GM19035 (cell line): Measurements from ENCODE around the gene MCC.

ENCODE experiments used
- ATAC-seq: cut with Tn5 transposase; IDR thresholded peaks from one replicate; pipeline ENCODE4 v1.9.1; 2021; ENCODE audit not compliant: unreplicated experiment

The MCC gene

GRCh38 chr5:113209498-113209897, 278.8 kb downstream of the MCC start:
- ATAC-seq = no peak

DNA sequence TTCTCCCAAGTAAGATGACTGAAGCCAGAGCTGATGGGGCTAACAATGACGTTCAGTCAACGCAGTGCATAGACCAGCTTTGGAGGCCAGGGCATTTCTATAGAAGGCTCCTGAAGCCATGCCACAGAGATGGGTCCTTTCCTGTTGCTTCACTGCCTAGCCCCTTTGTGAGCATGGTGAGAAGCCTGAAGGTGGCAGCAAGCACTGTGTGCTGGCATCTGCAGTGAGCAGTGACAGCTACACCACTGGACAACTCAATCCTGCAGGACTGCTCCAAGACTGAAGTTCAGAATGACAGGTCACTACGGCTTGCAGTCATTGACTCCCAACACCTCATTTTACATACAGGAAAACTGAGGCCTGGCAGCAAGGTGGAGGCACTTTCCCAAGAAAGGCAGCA, 282.4 kb downstream of the MCC start:
- ATAC-seq = no peak

GRCh38 chr5:113205323-113205722, 282.9 kb downstream of the MCC start:
- no peak for ATAC-seq

DNA sequence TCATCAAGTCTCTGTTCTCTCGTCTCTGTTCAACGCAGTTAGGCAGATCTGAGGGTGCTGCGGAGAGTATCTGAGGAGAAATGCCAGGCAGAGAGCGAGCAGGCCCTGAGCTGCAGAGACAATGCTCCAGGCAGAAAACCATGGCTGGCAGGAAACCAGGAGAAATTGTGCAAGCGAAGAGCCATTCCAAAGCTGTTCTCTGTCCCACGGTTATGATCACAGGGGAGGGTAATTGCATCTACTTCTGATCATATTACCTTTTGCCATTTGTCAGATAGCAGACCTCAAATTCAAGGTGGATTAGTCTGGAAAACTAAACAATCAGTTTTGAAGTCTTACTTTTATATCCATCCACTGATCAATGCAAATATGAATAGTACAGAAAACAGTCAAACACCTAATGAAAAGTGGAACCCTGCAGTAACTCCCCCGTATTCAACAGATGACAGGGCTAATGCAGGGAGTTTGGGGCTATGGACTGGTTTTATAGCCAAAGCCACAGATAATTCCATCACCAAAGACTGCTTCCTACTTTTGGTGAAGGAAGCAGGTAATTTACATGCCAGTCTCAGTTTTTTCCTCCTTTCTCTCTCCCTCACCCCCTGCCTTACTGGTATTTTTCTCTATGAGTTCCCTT, 283.6 kb downstream of the MCC start:
- no peak for ATAC-seq

DNA sequence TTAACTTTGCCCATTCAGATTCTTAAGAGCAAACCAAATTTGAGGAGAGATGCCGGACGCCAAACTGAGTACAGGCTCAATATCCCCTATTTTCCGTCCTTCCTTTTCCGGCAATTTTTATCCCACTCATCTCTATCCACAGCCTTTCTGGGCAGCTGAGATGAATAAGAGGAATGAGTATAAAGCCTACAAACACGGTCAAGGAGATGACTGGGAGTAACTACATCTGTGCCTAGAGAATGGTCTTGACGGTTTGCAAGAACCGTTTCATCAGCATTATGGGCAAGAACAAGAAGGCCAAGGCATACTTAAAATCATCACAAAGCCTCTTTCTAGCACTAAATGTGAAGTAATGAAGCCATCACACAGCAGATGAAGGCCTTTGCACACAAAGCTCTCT, 284.3 kb downstream of the MCC start:
- no peak for ATAC-seq

- ATAC-seq = no peak
These were observed 285.2 kb downstream of the MCC start for GRCh38 chr5:113202746-113203716.

GRCh38 chr5:113202287-113202686, 286.0 kb downstream of the MCC start:
- no peak for ATAC-seq

GRCh38 chr5:113201715-113202114, 286.5 kb downstream of the MCC start:
- no peak for ATAC-seq

DNA sequence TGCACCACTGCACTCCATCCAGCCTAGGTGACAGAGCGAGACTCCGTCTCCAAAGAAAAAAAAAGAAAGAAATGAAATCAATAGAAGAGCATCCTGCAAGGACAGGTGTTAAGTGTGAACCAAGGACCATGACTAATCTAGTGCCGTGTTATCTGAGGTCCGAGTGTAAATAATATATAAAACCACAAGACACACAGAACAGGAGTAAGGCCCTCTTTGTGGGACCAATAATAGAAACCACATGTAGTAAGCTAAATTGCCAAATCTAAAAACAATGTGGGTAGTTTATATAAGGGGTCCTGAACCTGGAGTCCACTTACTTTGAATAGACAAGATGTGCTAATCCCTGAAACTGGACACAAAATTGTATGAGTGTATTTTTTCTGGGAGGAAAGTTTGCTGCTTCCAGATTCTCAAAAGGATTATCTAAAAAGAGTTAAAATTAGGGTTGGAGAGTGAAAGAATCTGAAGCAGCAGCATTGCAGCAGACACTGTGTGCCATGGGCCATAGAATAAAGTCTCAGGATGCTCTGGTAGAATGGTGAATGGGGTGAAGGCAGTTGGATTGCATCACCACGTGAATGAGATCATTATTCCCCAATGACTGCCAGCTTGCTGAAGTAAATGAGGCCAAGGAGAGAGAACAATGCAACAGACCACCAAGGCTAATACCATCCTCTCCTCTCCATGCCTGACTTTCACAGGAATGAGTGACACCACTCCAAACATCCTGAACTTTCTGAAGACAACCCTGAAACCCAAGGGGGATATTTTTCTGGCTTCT, 288.9 kb downstream of the MCC start:
- ATAC-seq = no peak

DNA sequence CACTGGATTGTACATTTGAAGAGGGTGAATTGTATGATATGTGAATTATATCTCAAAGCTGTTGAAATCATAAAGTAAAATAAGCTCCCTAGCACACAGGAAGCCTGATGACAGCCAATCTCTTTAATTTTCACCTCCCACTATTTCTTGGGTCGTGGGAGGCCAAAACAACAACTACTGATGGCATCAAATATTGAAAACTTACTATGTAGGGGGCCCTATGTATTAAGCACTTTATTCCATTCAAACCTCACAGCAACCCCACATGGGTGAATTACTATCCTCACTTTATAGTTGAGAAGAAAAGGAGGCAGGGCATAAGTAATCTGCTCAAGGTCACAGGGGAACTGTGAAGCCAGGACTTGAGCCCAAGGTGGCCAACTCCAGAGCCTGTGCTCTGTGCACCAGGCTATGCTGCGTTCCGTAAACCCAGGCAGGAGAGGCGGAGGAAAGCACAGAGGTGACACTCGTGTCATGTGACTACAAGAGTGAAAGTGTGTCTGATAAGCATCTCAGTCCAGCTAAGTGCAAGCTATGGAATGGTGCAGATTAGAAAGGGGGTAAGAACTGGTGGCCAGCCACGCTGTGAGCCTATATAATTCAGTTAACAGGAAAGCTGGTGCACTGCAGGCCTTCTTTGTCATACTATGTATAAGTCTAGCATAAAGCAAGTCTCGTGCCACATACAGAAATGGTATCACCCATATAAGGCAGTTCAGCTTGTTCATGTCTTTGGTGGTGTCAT, 290.6 kb downstream of the MCC start:
- no peak for ATAC-seq

- no peak for ATAC-seq
These were observed 292.5 kb downstream of the MCC start for GRCh38 chr5:113195771-113196170.

- ATAC-seq = no peak
These were observed 293.0 kb downstream of the MCC start for GRCh38 chr5:113195251-113195650.

DNA sequence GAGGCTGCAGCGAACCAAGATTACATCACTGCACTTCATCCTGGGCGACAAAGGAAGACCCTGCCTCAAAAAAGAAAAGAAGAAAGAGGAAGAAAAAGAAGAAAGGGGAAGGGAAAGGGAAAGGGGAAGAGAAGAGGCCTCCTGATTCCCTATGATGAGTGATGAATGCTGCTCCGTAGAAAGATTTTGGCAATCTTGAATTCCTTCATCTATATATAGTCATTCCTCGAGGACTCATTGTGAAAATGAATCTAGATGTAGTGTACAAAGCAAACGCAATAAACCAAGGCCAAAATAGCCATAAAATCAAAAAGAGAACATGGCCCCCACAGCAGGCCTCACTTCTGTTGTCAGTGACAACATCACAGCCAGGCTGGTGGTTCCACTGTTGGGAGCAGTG, 293.7 kb downstream of the MCC start:
- no peak for ATAC-seq

DNA sequence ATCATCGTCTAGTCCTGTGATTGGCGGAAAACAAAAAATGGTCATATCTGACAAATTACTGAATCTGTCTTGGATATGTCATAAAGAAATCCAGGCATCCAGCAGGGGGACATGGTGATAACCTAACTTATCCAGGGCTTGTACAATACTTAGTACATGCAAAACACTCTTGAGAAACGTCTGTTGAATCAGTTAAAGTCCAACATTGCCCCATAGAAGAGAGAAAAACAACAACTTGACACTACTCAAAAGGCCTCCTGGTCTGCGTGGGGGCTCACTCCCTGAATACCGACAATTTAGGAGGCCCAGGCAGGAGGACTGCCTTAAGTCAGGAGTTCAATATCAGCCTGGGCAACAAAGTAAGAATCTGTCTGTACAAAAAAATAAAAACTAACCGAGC, 294.1 kb downstream of the MCC start:
- no peak for ATAC-seq

DNA sequence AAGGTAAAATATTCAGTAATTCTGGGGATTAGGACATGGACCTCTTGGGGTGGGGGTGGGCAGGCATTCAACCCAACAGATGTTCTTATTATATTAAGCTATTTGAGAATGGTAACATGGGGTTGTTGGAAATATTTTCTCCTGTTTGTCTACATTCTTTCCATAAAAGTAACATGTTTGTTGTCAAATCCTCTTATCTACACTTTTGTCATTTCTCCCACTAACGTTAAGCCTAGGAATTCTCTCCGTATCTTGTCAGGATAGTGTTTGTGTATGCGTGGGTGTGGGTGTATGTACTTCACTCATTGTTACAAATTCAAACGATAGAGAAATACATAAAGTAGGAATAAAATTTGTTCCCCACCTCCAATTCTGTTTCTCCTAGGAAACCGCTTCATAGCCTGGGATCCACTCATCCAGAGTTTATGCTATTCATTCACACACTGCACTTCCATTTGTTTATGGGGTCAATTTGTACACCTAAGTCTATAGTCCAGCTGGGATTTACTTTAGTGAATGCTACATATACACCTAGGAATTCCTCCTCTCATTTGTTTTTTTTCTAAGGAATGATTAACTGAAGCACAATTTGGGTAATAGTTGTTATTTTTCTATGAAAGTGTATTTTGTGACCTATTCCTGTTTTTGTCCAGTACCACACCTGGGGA, 294.8 kb downstream of the MCC start:
- ATAC-seq = no peak

- ATAC-seq = no peak
These were observed 295.7 kb downstream of the MCC start for GRCh38 chr5:113192541-113192940.

GRCh38 chr5:113190347-113190746, 297.9 kb downstream of the MCC start:
- ATAC-seq = no peak

GRCh38 chr5:113189291-113189690, 299.0 kb downstream of the MCC start:
- ATAC-seq = no peak

DNA sequence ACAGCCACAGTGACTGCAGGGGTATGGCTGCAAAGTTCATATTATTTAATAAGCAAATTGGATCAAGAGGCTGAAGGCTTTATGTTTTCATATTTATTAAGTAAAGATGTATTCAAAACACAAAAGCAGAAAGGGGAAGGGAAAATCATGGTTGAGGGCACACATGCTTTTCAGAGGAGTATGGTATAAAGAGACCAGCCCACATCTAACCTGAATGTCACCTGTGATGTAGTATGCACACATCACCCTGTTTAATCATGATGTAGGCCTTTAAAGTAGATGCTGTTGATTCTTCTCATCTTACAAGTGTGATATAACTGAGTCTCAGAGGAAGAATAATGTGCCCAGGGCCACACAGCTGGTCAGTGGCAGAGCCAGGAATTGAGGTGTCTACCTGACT, 299.8 kb downstream of the MCC start:
- ATAC-seq = no peak

- ATAC-seq = no peak
These were observed 300.3 kb downstream of the MCC start for GRCh38 chr5:113187906-113188305.
